Measurements from ENCODE around the gene SDS. TPM values are rescaled to one million over a fixed set of nuclear protein-coding genes. Genes with fewer than 3 reads are reported as not detected.

Gene SDS
- total and polyA plus RNA-seq, 2 of the 13 experiments (the other 11 are each of a cell fraction or from before 2014, with no cell fraction given): not detected

DNA sequence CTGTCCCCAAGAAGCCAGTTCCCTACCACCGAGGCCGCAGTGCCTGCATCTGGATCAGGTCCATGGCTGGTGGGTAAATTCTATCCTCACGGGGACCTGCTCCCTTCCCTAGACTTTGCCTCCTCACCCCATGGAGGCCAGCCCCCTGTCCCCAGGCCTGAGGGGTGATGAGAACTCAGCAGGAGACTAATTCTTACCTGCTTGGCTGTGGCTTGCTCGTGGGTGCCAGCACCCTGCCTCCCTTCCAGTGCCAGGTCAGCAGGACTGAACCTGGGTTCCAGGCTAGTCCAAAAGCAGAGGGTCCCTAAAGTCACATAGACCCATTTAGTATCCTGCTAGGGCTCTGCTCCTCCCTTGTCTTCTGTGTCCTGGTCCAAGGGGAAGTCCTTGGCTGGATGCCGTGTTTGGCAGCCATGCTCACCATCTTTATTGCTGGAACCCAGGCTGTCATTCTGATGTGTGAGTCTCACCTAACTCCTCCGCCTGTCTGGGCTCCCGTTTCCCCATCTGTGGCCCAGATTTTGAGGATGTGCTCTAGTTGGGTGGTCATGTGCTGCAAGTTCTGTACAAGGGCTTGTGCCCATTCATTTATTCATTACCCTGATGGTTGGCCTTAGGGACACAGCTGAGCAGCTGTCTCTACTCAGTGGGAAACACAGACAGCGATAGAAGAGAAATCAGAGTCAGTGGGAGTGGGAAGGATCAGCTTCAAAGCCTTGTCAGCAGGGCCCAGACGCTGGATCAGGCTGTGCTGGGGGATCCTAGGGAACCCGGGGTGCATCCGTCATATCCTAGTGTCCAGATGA, 44.4 kb downstream of the SDS start (continued):
- 0 out of 2 replicates have a peak, but pooled peaks have one; percentile 50 for TF ChIP-seq ZBTB4 (CRISPR knock-in tag; IDR thresholded peaks at IDR 0.05; ENCODE audit: borderline replicate concordance)

DNA sequence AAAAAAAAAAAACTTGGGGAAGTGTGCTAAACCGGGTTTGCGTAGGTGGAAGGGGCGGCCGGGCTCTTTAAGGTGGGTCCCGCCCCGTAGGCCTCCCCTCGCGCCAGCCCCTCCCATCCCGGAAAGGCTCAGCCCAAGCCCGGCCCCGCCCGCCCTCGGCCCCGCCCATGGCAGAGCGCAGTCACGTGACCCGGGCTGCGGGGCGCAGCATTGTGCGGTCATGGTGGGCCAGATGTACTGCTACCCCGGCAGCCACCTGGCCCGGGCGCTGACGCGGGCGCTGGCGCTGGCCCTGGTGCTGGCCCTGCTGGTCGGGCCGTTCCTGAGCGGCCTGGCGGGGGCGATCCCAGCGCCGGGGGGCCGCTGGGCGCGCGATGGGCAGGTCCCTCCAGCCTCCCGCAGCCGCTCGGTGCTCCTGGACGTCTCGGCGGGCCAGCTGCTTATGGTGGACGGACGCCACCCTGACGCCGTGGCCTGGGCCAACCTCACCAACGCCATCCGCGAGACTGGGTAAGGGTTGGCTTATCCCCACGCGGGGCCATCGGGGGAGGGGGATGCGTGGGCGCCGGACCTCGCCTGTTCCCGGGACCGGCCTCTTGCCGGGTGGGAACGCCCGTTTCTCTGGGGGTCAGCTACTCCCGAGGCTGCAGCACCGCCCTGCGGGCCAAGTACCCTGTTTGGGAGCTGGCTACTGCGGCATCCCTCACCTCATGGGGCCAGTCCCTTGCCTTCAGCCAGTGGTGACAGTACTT, 45.1 kb downstream of the SDS start, which contains the start of gene PLBD2:
Gene PLBD2 (plus strand): TSS at position 207 of the 752 bp plus-strand sequence. CDS start 14 bp downstream, at position 221.
- Histone ChIP-seq H3K27me3 (ENCODE audit: control insufficient read depth in 1 of 2, insufficient read depth in 2 of 2, low read length in 2 of 2) (no peaks in the 10 kb centered on the region; a peak in 1 of 5 replicates), H3K4me2 (ENCODE audit: low read depth, low read length) (peak within 1 kb of the TSS; percentile 86), H3K36me3 (replicated peaks in 1 of 2; ENCODE audit: control insufficient read depth in 1 of 2, insufficient read depth in 2 of 2, low read length in 2 of 2) (peaks cover 0 to 1% of the 10 kb centered on the region in 2 experiments; a peak in 1 of 5 replicates), H3K4me1 (ENCODE audit: insufficient read depth, low read length) (peaks cover 37% of the 10 kb centered on the region), H3K9me3 (ENCODE audit: low read length) (no peaks in the 10 kb centered on the region), H3K79me2 (ENCODE audit: insufficient read depth, low read length) (no peaks in the 10 kb centered on the region), H4K20me1 (ENCODE audit: insufficient read depth, low read length) (peaks cover 5% of the 10 kb centered on the region), H3K4me3 (replicated peaks in 1 of 3; ENCODE audit: insufficient read depth in 1 of 3, low read depth in 2 of 3, low read length in 3 of 3) (peak within 1 kb of the TSS; percentile 80 to 94 (median 86)), H2AFZ (ENCODE audit: low read length) (no peak within 1 kb of the TSS), H3K9ac (ENCODE audit: insufficient read depth, low read depth, low read length) (peak within 1 kb of the TSS; percentile 73), H3K27ac (ENCODE audit: extremely low read length, insufficient read depth, low read length) (peak within 1 kb of the TSS; percentile 38)
- CTCF ChIA-PET (ENCODE audit: low intra/inter-chr PET ratio, low total read pairs): interaction anchor here (0.5 kb wide), 1 partner anchor 133 kb away, joined by 3 read pairs; no protein-coding TSS in a partner anchor
- FAIRE-seq: no peak
- intact Hi-C loops (cut with micrococcal nuclease; ENCODE audit: unreplicated experiment): loop anchor here (1.0 to 5.0 kb wide), 3 partner anchors 23 to 156 kb away; partner anchors contain the start of gene SLC8B1
- DNase-seq (ENCODE audit: low spot score): peak; percentile 80
- ATAC-seq: peak; percentile 93
- no TSS peak for BruUV-seq (replicated peaks)
- WGBS (ENCODE audit: low lambda C conversion rate): 5% methylated on average over 5 of the region's 67 CpGs
- POLR2A ChIA-PET: interaction anchor here (1.8 kb wide), 1 partner anchor 23 kb away, joined by 14 read pairs; the partner anchor contains the start of gene SLC8B1
- in situ Hi-C loops (cut with HindIII; ENCODE audit: extremely low pct_ligation_motif_present, low pct_unique_long_range_greater_than_20kb): loop anchor here (10.0 kb wide), 1 partner anchor 164 kb away; no protein-coding TSS in a partner anchor
- TF ChIP-seq, protein P1, sequence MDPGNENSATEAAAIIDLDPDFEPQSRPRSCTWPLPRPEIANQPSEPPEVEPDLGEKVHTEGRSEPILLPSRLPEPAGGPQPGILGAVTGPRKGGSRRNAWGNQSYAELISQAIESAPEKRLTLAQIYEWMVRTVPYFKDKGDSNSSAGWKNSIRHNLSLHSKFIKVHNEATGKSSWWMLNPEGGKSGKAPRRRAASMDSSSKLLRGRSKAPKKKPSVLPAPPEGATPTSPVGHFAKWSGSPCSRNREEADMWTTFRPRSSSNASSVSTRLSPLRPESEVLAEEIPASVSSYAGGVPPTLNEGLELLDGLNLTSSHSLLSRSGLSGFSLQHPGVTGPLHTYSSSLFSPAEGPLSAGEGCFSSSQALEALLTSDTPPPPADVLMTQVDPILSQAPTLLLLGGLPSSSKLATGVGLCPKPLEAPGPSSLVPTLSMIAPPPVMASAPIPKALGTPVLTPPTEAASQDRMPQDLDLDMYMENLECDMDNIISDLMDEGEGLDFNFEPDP (CRISPR knock-in tag; conservative IDR thresholded peaks at IDR 0.05): no peak
- peak; percentile 89 for TF ChIP-seq ZFX (CRISPR knock-in tag; IDR thresholded peaks at IDR 0.05; ENCODE audit: low read depth)
- no peak for TF ChIP-seq TCF7L2 (IDR thresholded peaks at IDR 0.05; ENCODE audit: low read depth, low read length)
- 0 out of 2 replicates have a peak, but pooled peaks have one; percentile 70 for TF ChIP-seq ZNF546 (CRISPR knock-in tag; conservative IDR thresholded peaks at IDR 0.05)
- peak; percentile 38; the same call in 1 of the 2 replicates for TF ChIP-seq MYC (CRISPR knock-in tag; IDR thresholded peaks at IDR 0.05; ENCODE audit: borderline replicate concordance)
- 0 out of 2 replicates have a peak, but pooled peaks have one; percentile 24 for TF ChIP-seq ZBTB7A (CRISPR knock-in tag; IDR thresholded peaks at IDR 0.05)
- no peak for TF ChIP-seq ZNF672 (CRISPR knock-in tag; IDR thresholded peaks at IDR 0.05)
- TF ChIP-seq ZNF101 (CRISPR knock-in tag; IDR thresholded peaks at IDR 0.05; ENCODE audit: borderline replicate concordance, low read depth): no peak
- TF ChIP-seq ZNF263 (CRISPR knock-in tag; IDR thresholded peaks at IDR 0.05): peak; percentile 26; the same call in 1 of the 2 replicates
- TF ChIP-seq SP2 (CRISPR knock-in tag; IDR thresholded peaks at IDR 0.05): peak; percentile 44
- TF ChIP-seq, protein P2, sequence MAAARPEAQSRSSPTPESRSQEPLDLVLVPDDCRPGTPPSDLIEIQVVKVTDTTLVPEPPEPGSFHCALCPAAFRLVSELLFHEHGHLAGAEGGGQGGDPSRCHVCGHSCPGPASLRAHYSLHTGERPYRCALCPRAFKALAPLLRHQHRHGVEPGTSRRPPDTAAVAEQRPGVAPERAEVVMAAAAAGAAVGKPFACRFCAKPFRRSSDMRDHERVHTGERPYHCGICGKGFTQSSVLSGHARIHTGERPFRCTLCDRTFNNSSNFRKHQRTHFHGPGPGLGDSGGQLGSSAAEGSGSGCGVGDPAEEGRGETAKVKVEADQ (CRISPR knock-in tag; IDR thresholded peaks at IDR 0.05; ENCODE audit: borderline replicate concordance): no peak
